MCF 10A (cell line): ENCODE data around the gene ARIH1. TPM values are rescaled to one million over a fixed set of nuclear protein-coding genes. Genes with fewer than 3 reads are reported as not detected.

Experiments
- BruUV-seq: library from RNA; stranded (reverse); fragments of 400-500 nt; replicated peaks from 2 replicates; lab custom pipeline; 2021; lab: Mats Ljungman, UMichigan
- CTCF ChIA-PET: fragments of 300-600 bp; sonication (Branson Sonifier 250); formaldehyde crosslinking; extraction: SDS; loops from one replicate; lab custom pipeline; 2021; ENCODE audit warnings: antibody characterized with exemption, inconsistent platforms; lab: Yijun Ruan, JAX
- POLR2A ChIA-PET: fragments of 300-600, 350-650 bp; sonication (Branson Sonifier 250); formaldehyde crosslinking; extraction: SDS; loops from one replicate; lab custom pipeline; 2020; ENCODE audit warnings: antibody characterized with exemption, inconsistent platforms; lab: Yijun Ruan, JAX
- DNase-seq: peaks from one replicate; pipeline ENCODE4 v3.0.0-alpha.2; 2018; ENCODE audit not compliant: unreplicated experiment
- H3K27ac Mint-ChIP-seq: one replicate; pipeline ENCODE4 v1.8.0; 2022; ENCODE audit warnings: mild to moderate bottlenecking, low read depth, mixed read lengths; ENCODE audit not compliant: unreplicated experiment
- H3K27me3 Mint-ChIP-seq: one replicate; pipeline ENCODE4 v1.8.0; 2022; ENCODE audit warnings: mixed read lengths; ENCODE audit not compliant: insufficient read depth, unreplicated experiment
- H3K36me3 Mint-ChIP-seq: one replicate; pipeline ENCODE4 v1.8.0; 2022; ENCODE audit warnings: mild to moderate bottlenecking, moderate library complexity, mixed read lengths; ENCODE audit not compliant: insufficient read depth, unreplicated experiment
- H3K4me1 Mint-ChIP-seq: one replicate; pipeline ENCODE4 v1.8.0; 2022; ENCODE audit warnings: mixed read lengths; ENCODE audit not compliant: insufficient read depth, unreplicated experiment
- H3K4me3 Mint-ChIP-seq: one replicate; pipeline ENCODE4 v1.8.0; 2022; ENCODE audit warnings: mild to moderate bottlenecking, moderate library complexity, mixed read lengths; ENCODE audit not compliant: unreplicated experiment
- H3K9me3 Mint-ChIP-seq: one replicate; pipeline ENCODE4 v1.8.0; 2022; ENCODE audit warnings: mixed read lengths; ENCODE audit not compliant: unreplicated experiment
- intact Hi-C: fragments of 100-400 bp; cut with micrococcal nuclease; formaldehyde crosslinking; loops from 2 replicates; pipeline ENCODE4 v1.14.1; 2022
- total RNA-seq: library from RNA; stranded (reverse); gene quantifications from 2 replicates; pipeline ENCODE4 v1.2.3, GENCODE V29; 2022
- TF ChIP-seq, protein P1 (sequence below): fragments of 200-600 bp; IDR thresholded peaks from one replicate; pipeline ENCODE4 v1.8.0; 2022; ENCODE audit warnings: antibody characterized with exemption, mild to moderate bottlenecking; ENCODE audit not compliant: unreplicated experiment

The ARIH1 gene
- total RNA-seq, 1 experiment from 2014 or later = 235 TPM

DNA sequence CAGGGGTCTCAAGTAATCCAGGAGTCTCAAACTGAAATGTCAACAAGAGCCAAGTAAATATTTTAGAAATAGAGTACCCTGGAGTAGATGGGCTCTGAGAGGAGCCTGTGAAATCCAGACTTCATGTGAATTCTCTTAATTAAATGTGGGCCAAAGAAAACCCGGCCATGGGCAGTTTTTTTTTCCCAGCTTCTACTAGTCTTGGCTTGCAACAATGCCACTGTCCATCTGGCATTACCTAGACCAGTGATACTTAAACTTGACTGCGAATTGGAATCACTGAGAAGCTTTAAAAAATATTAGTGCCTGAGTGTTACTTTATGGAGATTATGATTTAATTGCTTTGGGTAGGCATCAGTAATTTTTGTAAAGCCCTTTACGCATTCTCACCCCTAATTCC is 114.0 kb downstream of the ARIH1 start:
- DNase-seq = no peak
- ChIA-PET CTCF (interaction anchor here (4.4 kb wide), 1 partner anchor 11 kb away, joined by 28 read pairs; no protein-coding TSS in a partner anchor), POLR2A (no interaction called here)
- TF ChIP-seq, protein P1, sequence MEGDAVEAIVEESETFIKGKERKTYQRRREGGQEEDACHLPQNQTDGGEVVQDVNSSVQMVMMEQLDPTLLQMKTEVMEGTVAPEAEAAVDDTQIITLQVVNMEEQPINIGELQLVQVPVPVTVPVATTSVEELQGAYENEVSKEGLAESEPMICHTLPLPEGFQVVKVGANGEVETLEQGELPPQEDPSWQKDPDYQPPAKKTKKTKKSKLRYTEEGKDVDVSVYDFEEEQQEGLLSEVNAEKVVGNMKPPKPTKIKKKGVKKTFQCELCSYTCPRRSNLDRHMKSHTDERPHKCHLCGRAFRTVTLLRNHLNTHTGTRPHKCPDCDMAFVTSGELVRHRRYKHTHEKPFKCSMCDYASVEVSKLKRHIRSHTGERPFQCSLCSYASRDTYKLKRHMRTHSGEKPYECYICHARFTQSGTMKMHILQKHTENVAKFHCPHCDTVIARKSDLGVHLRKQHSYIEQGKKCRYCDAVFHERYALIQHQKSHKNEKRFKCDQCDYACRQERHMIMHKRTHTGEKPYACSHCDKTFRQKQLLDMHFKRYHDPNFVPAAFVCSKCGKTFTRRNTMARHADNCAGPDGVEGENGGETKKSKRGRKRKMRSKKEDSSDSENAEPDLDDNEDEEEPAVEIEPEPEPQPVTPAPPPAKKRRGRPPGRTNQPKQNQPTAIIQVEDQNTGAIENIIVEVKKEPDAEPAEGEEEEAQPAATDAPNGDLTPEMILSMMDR = no peak
- no peak overlapping the region for H3K4me3 Mint-ChIP-seq
- H3K9me3 Mint-ChIP-seq = no peaks in the 10 kb centered on the region
- intact Hi-C loops = loop anchor here (5.0 kb wide), 1 partner anchor 116 kb away; the partner anchor contains the start of gene ARIH1
- peaks cover 70% of the 10 kb centered on the region for H3K36me3 Mint-ChIP-seq
- no peak overlapping the region for H3K27ac Mint-ChIP-seq
- BruUV-seq = no TSS peak
- no peaks in the 10 kb centered on the region for H3K27me3 Mint-ChIP-seq
- H3K4me1 Mint-ChIP-seq = no peaks in the 10 kb centered on the region

DNA sequence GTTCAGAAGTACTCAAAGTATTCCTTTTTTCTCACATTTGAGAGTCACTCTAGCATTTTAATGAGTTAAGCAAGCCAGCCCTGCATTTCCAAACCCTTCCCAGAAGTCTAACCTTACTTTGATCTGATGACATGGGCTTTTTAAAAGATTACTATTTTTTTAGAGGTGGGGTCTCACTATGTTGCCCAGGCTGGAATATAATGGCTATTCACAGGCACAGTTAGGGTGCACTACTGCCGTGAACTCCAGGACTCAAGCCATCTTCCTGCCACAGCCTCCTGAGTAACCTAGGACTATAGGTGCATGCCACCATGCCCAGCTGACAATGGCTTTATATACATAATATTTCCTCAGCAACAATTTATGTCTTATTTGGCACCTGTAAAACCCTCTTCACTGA is 116.3 kb downstream of the ARIH1 start:
- Mint-ChIP-seq H3K27me3 (no peaks in the 10 kb centered on the region), H3K9me3 (no peaks in the 10 kb centered on the region), H3K4me1 (no peaks in the 10 kb centered on the region), H3K27ac (no peak overlapping the region), H3K36me3 (peaks cover 48% of the 10 kb centered on the region), H3K4me3 (no peak overlapping the region)
- DNase-seq = no peak
- POLR2A ChIA-PET = interaction anchor here (1.0 to 1.1 kb wide), 2 partner anchors 9 to 280 kb away, joined by 3 read pairs; no protein-coding TSS in a partner anchor
- intact Hi-C loops = no loop called here
- BruUV-seq = no TSS peak
- CTCF ChIA-PET = interaction anchor here (4.4 kb wide), 1 partner anchor 9 kb away, joined by 28 read pairs; no protein-coding TSS in a partner anchor
- TF ChIP-seq, protein P1 = no peak

DNA sequence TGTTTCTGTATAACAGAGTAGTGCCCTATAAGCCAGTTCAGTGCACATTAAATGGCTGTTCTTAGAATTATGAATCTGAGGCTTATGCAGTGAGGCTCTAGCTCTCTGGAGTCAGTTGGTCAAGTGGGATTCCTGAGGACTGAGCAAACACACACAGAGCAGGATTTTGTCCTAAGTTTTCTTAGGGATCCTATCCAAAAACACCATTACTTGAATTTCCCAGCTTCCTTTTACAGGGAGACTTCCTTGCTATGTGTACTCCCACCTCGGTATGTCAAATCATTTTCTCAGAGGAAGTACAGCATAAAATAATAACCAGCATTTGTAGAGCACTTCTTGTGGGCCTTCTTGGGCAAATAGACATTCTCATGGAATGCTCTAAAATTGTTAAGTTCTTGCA is 117.2 kb downstream of the ARIH1 start:
- no peak overlapping the region for H3K27ac Mint-ChIP-seq
- H3K36me3 Mint-ChIP-seq = peaks cover 44% of the 10 kb centered on the region
- POLR2A ChIA-PET = interaction anchor here (1.1 to 1.2 kb wide), 2 partner anchors 9 to 118 kb away, joined by 3 read pairs; no protein-coding TSS in a partner anchor
- H3K4me3 Mint-ChIP-seq = no peak overlapping the region
- BruUV-seq = no TSS peak
- no peak for DNase-seq
- no peaks in the 10 kb centered on the region for H3K4me1 Mint-ChIP-seq
- intact Hi-C loops = no loop called here
- TF ChIP-seq, protein P1 = no peak
- H3K9me3 Mint-ChIP-seq = no peaks in the 10 kb centered on the region
- no peaks in the 10 kb centered on the region for H3K27me3 Mint-ChIP-seq
- CTCF ChIA-PET = interaction anchor here (4.4 kb wide), 1 partner anchor 8 kb away, joined by 28 read pairs; no protein-coding TSS in a partner anchor

DNA sequence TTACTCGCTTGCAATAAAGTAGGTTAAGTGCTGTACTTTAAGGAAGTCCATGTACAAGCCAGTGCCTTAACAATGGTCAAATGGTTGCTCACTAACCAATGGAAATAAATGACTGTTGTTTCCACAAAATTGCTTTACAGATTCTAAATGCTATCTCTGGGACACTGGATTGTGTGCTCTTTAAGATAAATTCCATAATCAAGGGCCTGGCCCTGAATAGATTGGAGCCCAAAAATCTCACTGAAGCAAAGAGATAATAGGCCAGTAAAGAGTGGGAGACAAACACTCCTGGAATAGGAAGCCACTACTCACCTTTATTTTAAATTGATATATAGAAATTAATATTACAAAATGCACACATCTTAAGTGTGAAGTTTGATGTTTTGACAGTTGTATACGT is 118.0 kb downstream of the ARIH1 start:
- BruUV-seq = no TSS peak
- Mint-ChIP-seq H3K4me3 (no peak overlapping the region), H3K36me3 (peaks cover 39% of the 10 kb centered on the region), H3K27ac (no peak overlapping the region), H3K4me1 (no peaks in the 10 kb centered on the region), H3K27me3 (no peaks in the 10 kb centered on the region), H3K9me3 (no peaks in the 10 kb centered on the region)
- CTCF ChIA-PET = no interaction called here
- DNase-seq = no peak
- intact Hi-C loops = no loop called here
- TF ChIP-seq, protein P1 = no peak
- POLR2A ChIA-PET = no interaction called here
